HG02885 (cell line): ENCODE data around the gene BLZF1.
"Not testable (repeated sequence)": the region's sequence is repeated elsewhere in the genome, so short reads cannot be mapped to it uniquely, and the experiment has no call there.

ENCODE experiments used
- ATAC-seq: cut with Tn5 transposase; IDR thresholded peaks from one replicate; pipeline ENCODE4 v1.9.1; 2021; ENCODE audit warnings: mild to moderate bottlenecking; ENCODE audit not compliant: unreplicated experiment, poor library complexity

Gene BLZF1, protein sequence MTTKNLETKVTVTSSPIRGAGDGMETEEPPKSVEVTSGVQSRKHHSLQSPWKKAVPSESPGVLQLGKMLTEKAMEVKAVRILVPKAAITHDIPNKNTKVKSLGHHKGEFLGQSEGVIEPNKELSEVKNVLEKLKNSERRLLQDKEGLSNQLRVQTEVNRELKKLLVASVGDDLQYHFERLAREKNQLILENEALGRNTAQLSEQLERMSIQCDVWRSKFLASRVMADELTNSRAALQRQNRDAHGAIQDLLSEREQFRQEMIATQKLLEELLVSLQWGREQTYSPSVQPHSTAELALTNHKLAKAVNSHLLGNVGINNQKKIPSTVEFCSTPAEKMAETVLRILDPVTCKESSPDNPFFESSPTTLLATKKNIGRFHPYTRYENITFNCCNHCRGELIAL

GRCh38 chr1:169367686-169368405 lies at the start of gene BLZF1, which contains the start of gene NME7:
TSS of gene BLZF1 (plus strand) at chr1:169368195. CDS start at chr1:169369523, 1,328 bp downstream.
TSS of gene NME7 (minus strand) at chr1:169367797. CDS start at chr1:169367710, 87 bp downstream.
- ATAC-seq: peak; percentile 95

- ATAC-seq: no peak
These were observed 49.3 kb upstream of the BLZF1 start for GRCh38 chr1:169318536-169319244.

GRCh38 chr1:169321539-169321938 lies 46.5 kb upstream of the BLZF1 start:
- no peak for ATAC-seq

GRCh38 chr1:169322138-169322537 lies 45.9 kb upstream of the BLZF1 start:
- ATAC-seq: no peak

GRCh38 chr1:169325117-169325516 lies 42.9 kb upstream of the BLZF1 start:
- ATAC-seq: no peak

DNA sequence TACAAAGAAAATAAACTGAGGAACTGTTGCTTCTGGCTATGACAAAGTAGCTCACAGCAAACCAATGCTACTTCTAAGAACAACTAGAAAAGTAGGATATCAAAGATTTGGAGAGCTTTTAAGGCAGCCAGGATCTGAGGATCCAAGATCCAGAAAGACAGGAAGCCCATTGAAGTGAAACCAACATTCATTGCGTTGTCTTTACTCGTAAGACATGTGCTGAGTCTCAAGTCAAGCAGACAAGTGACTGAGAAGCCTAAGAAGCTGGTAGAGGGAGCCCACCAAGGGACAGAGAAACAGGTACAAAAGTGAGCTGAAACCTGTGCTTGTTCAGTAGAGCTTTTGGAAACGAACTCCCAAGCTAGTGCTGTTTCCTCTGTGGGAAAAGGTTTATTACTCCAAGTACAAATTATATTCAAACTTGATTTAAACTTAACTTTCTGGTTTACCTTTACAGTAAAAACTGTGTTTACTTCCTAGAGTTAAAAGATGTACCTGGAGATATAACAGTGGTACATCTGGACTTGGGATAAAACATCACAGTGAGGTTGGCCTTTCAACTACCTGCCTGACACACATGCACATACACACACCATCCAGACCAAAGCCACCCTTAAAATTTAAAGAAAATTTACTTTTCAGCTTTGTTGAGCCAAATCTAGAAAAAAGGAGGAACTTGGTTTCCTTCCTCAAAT lies 41.6 kb upstream of the BLZF1 start:
- ATAC-seq: peak; percentile 34

- ATAC-seq: peak; percentile 73
These were observed 41.1 kb upstream of the BLZF1 start for GRCh38 chr1:169326956-169327268.

- no peak for ATAC-seq
These were observed 40.1 kb upstream of the BLZF1 start for GRCh38 chr1:169327875-169328274.

GRCh38 chr1:169329383-169329782 lies 38.6 kb upstream of the BLZF1 start:
- ATAC-seq: no peak

- no peak for ATAC-seq
These were observed 37.1 kb upstream of the BLZF1 start for GRCh38 chr1:169330927-169331326.

GRCh38 chr1:169334727-169335126 lies 33.3 kb upstream of the BLZF1 start:
- not testable (repeated sequence) for ATAC-seq

DNA sequence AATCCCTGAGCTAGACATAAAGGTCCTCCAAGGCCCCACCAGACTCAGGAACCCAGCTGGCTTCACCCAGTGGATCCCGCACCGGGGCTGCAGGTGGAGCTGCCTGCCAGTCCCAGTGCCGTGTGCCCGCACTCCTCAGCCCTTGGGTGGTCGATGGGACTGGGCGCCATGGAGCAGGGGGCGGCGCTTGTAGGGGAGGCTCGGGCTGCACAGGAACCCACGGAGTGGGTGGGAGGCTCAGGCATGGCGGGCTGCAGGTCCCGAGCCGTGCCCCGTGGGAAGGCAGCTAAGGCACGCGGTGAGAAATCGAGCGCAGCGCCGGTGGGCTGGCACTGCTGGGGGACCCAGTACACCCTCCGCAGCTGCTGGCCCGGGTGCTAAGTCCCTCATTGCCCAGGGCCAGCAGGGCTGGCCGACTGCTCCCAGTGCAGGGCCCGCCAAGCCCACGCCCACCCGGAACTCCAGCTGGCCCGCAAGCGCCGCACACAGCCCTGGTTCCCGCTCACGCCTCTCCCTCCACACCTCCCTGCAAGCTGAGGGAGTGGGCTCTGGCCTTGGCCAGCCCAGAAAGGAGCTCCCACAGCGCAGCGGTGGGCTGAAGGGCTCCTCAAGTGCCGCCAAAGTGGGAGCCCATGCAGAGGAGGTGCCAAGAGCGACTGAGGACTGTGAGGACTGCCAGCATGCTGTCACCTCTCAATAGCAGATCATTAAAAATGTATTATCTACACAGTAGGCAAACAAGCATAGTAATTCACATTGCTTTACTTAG lies 30.9 kb upstream of the BLZF1 start:
- not testable (repeated sequence) for ATAC-seq

DNA sequence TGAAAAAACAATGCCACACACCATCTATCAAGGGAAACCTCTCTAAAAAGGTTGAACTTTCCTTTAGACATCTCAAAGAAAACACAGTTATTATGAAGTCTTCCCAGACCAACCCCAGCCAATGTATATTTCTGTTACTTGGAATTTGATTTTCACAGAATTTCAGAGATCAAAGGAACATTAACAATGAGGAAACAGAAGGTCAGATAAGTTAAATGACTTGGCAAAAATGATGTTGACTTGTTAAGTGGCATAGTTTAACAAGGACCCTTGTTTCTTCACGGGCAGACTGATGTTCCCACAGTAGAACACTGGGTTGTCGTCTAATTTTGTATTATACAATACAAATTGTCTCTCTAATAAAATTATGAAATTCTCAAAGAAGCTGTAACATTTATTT lies 29.4 kb upstream of the BLZF1 start:
- no peak for ATAC-seq

- ATAC-seq: no peak
These were observed 28.2 kb upstream of the BLZF1 start for GRCh38 chr1:169339773-169340172.

DNA sequence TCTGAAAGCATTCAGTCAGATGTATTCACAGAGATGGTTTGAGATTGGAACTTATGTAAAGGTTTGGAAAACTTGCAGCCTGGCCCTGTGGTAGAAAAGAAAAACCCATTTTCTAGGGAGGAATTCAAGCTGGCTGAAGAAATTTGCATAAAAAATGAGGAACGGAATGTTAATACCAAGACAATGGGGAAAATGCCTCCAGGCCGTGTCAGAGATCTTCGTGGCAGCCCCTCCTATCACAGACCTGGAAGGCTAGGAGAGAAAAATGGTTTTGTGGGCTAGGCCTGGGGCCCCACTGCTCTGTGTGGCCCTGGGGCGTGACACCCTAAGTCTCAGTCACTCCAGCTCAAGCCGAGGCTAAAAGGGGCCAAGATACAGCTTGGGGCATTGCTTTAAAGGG lies 27.1 kb upstream of the BLZF1 start:
- ATAC-seq: no peak

DNA sequence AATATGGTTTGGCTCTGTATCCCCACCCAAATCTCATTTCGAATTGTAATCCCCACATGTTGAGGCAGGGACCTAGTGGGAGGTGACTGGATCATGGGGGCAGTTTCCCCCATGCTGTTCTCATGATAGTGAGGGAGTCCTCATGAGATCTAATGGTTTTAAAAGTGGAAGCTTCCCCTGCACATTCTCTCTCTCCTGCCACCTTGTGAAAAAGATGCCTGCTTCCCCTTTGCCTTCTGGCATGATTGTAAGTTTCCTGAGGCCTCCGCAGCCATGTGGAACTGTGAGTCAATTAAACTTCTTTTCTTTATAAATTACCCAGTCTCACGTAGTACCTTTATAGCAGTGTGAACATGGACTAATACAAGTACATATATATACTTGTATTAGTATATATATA lies 25.9 kb upstream of the BLZF1 start:
- ATAC-seq: not testable (repeated sequence)

GRCh38 chr1:169345511-169345910 lies 22.5 kb upstream of the BLZF1 start:
- ATAC-seq: no peak

DNA sequence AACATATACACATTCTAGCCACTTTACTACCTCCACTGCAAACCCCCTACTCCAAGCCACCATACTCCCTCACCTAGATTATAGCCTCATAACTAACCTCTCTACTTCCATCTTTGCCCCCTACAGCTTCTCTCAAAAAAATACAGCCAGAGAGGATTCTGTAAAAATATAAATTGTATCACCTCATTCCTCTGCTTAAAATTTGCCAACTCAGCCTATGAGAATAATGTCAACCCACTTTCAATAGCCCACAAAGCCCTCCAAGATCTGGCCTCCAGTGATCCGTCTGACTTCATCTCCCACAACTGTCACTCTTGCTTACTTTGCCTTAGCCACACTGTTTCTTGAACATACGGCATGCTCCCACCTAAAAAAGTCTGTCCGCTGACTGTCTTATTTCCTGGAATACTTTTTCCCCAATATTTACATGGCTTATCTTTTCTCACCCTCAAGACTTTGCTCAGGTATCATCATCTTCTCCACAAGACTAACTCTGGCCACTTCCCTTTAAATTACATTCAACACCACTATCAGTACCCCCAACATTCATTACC lies 21.9 kb upstream of the BLZF1 start:
- ATAC-seq: no peak

DNA sequence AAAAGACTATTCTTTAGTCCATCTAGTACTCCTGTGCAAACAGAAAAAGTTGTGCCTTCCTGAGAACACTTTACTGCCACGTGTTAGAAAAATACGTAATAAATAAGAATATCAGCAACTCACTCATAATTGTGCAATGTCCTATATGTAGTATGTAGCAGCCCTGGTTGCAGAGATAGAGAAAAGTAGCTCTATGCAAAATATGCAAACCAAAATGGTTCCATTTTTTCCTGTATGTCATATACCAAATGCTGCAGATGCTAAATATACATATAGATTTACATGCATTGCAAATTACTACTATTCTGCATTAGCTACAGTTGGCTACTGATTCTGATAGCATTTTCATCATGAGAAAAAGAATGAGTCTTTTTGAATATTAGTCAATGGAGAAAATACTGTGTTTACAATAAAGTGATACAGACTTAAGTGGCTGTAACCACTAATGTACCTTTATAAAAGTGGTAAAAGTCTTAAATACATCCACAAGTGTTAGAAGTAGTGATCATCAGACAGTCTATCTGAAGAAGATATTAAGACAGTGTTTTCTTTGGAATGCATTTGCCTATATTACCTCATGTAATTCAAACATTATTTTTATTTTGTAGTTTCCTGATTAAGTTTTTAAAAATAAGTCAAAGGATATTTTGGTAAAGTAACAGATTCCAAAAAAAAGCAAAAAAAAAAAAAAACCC lies 20.2 kb upstream of the BLZF1 start:
- ATAC-seq: no peak
